Measurements from ENCODE around the gene MTHFD2L. TPM values are rescaled to one million over a fixed set of nuclear protein-coding genes. Genes with fewer than 3 reads are reported as not detected.

Gene MTHFD2L
- total and polyA plus RNA-seq, 10 of the 15 experiments (the other 5 are each of a cell fraction or from before 2014, with no cell fraction given): 4.8 to 25.4 (median 14.4) TPM

GRCh38 chr4:74134500-74134852 is 23.4 kb upstream of the MTHFD2L start (continued):
- TF ChIP-seq CEBPB (IDR thresholded peaks at IDR 0.05; ENCODE audit: borderline replicate concordance in 1 of 2, low read depth in 2 of 2, low read length in 2 of 2) (no peak), MYB (IDR thresholded peaks at IDR 0.05; ENCODE audit: borderline replicate concordance, low read depth, low read length) (no peak), RFX5 (IDR thresholded peaks at IDR 0.05; ENCODE audit: low read depth, low read length) (no peak)
- TF ChIP-seq, protein P1, sequence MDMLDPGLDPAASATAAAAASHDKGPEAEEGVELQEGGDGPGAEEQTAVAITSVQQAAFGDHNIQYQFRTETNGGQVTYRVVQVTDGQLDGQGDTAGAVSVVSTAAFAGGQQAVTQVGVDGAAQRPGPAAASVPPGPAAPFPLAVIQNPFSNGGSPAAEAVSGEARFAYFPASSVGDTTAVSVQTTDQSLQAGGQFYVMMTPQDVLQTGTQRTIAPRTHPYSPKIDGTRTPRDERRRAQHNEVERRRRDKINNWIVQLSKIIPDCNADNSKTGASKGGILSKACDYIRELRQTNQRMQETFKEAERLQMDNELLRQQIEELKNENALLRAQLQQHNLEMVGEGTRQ (IDR thresholded peaks at IDR 0.05; ENCODE audit: borderline replicate concordance, low read depth, low read length): no peak

DNA sequence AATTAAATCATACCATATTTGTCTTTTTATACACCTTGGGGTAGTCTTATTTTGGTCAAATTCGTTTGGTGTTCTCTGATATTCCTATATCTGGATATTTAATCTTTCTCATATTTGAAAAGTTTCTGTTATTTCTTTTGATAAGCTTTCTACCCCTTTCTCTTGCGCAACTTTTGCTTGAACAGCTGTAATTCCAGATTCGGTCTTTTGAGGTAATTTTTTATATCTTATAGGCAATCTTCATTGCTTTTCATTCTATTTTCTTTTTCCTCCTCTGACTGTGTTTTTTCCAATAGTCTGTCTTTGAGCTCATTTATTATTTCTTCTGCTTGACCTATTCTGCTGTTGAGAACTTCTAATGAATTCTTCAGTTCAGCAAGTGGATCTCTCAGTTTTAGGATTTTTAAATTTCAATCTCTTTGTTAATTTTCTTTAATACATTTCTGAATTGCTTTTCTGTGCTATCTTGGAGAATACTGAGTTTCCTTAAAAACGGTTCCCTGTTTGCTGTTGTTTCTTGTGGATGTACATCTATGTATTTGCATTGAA is 11.3 kb upstream of the MTHFD2L start:
- in situ Hi-C loops (cut with MboI): loop anchor here (25.0 kb wide), 1 partner anchor 584 kb away; no protein-coding TSS in a partner anchor
- H3K79me2 ChIP-seq (ENCODE audit: control insufficient read depth, insufficient read depth, low read length): no peaks in the 10 kb centered on the region
- WGBS (ENCODE audit: insufficient coverage, insufficient replicate concordance, low lambda C conversion rate, missing lambda C conversion rate): 31% methylated on average over 4 of the region's 4 CpGs
- no peak overlapping the region for H3K9ac ChIP-seq (ENCODE audit: control insufficient read depth, insufficient read depth, low read length)
- H2AFZ ChIP-seq (ENCODE audit: control insufficient read depth, low read depth, low read length): no peak overlapping the region
- intact Hi-C loops (cut with micrococcal nuclease; ENCODE audit: unreplicated experiment): no loop called here
- H3K4me3 ChIP-seq: no peak overlapping the region
- ATAC-seq (no peak), FAIRE-seq (no peak), DNase-seq (ENCODE audit: low read depth, low spot score) (no peak)
- H3K36me3 ChIP-seq (ENCODE audit: control insufficient read depth in 2 of 2, insufficient read depth in 2 of 2, low read length in 1 of 2): no peaks in the 10 kb centered on the region
- no peak overlapping the region for H3K27ac ChIP-seq (ENCODE audit: control insufficient read depth, insufficient read depth)
- ChIA-PET RAD21 (ENCODE audit: unreplicated experiment) (no interaction called here), SMC1A (ENCODE audit: uncharacterized antibody, unreplicated experiment) (no interaction called here), CTCF (interaction anchor here (2.8 kb wide), 1 partner anchor 12 kb away, joined by 9 read pairs; no protein-coding TSS in a partner anchor), POLR2A (no interaction called here)
- H3K27me3 ChIP-seq (replicated peaks in 1 of 2; ENCODE audit: control insufficient read depth in 2 of 2, insufficient read depth in 2 of 2, low read length in 1 of 2): no peaks in the 10 kb centered on the region
- no TSS peak for BruUV-seq (replicated peaks)
- H4K20me1 ChIP-seq (ENCODE audit: control insufficient read depth, insufficient read depth): no peaks in the 10 kb centered on the region
- no peak overlapping the region for H3K4me2 ChIP-seq (ENCODE audit: control insufficient read depth, insufficient read depth)
- H3K4me1 ChIP-seq (ENCODE audit: control insufficient read depth, insufficient read depth, low read length): no peaks in the 10 kb centered on the region
- H3K9me3 ChIP-seq (replicated peaks; ENCODE audit: control insufficient read depth, insufficient read depth, low read length): no peaks in the 10 kb centered on the region; the same call in 2 of the 3 replicates
- TF ChIP-seq, protein P2, sequence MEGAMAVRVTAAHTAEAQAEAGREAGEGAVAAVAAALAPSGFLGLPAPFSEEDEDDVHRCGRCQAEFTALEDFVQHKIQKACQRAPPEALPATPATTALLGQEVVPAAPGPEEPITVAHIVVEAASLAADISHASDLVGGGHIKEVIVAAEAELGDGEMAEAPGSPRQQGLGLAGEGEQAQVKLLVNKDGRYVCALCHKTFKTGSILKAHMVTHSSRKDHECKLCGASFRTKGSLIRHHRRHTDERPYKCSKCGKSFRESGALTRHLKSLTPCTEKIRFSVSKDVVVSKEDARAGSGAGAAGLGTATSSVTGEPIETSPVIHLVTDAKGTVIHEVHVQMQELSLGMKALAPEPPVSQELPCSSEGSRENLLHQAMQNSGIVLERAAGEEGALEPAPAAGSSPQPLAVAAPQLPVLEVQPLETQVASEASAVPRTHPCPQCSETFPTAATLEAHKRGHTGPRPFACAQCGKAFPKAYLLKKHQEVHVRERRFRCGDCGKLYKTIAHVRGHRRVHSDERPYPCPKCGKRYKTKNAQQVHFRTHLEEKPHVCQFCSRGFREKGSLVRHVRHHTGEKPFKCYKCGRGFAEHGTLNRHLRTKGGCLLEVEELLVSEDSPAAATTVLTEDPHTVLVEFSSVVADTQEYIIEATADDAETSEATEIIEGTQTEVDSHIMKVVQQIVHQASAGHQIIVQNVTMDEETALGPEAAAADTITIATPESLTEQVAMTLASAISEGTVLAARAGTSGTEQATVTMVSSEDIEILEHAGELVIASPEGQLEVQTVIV (IDR thresholded peaks at IDR 0.05; ENCODE audit: borderline replicate concordance, partially characterized antibody): no peak
- TF ChIP-seq IRF5 (IDR thresholded peaks at IDR 0.05; ENCODE audit: borderline replicate concordance) (no peak), PRDM15 (CRISPR knock-in tag; IDR thresholded peaks at IDR 0.05) (no peak), SMAD1 (IDR thresholded peaks at IDR 0.05; ENCODE audit: low read depth, partially characterized antibody) (no peak), BHLHE40 (IDR thresholded peaks at IDR 0.05; ENCODE audit: borderline replicate concordance in 1 of 2, low read depth in 2 of 2, low read length in 1 of 2) (no peak), SUPT20H (IDR thresholded peaks at IDR 0.05; ENCODE audit: borderline replicate concordance, control insufficient read depth, low read depth, low read length) (no peak)
- TF ChIP-seq, protein P3, sequence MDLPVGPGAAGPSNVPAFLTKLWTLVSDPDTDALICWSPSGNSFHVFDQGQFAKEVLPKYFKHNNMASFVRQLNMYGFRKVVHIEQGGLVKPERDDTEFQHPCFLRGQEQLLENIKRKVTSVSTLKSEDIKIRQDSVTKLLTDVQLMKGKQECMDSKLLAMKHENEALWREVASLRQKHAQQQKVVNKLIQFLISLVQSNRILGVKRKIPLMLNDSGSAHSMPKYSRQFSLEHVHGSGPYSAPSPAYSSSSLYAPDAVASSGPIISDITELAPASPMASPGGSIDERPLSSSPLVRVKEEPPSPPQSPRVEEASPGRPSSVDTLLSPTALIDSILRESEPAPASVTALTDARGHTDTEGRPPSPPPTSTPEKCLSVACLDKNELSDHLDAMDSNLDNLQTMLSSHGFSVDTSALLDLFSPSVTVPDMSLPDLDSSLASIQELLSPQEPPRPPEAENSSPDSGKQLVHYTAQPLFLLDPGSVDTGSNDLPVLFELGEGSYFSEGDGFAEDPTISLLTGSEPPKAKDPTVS (IDR thresholded peaks at IDR 0.05; ENCODE audit: low read depth, low read length): no peak
